ENCODE measurements around the gene ANKHD1. TPM values are rescaled to one million over a fixed set of nuclear protein-coding genes. Genes with fewer than 3 reads are reported as not detected.
"Not testable (repeated sequence)": the region's sequence is repeated elsewhere in the genome, so short reads cannot be mapped to it uniquely, and the experiment has no call there.

The ANKHD1 gene
- total RNA-seq, 1 donor from 2014 or later: 129 TPM

GRCh38 chr5:140424135-140424534 lies 22.5 kb downstream of the ANKHD1 start:
- H3K4me3 Mint-ChIP-seq: no peak overlapping the region
- H3K36me3 Mint-ChIP-seq: peaks cover 25% of the 10 kb centered on the region
- H3K4me1 Mint-ChIP-seq (ENCODE audit: unreplicated experiment): no peaks in the 10 kb centered on the region
- TF ChIP-seq CTCF (conservative IDR thresholded peaks at IDR 0.05): no peak
- no peak for DNase-seq (ENCODE audit: extremely low spot score, unreplicated experiment)
- no peak overlapping the region for H3K27ac Mint-ChIP-seq
- H3K27me3 Mint-ChIP-seq: no peaks in the 10 kb centered on the region
- H3K9me3 Mint-ChIP-seq: peaks cover 3% of the 10 kb centered on the region

GRCh38 chr5:140427726-140428125 lies 26.1 kb downstream of the ANKHD1 start:
- H3K27me3 Mint-ChIP-seq; DNase-seq (ENCODE audit: extremely low spot score, unreplicated experiment); H3K4me1 Mint-ChIP-seq (ENCODE audit: unreplicated experiment); H3K27ac Mint-ChIP-seq; H3K4me3 Mint-ChIP-seq; H3K9me3 Mint-ChIP-seq: not testable (repeated sequence)
- peaks cover 11% of the 10 kb centered on the region for H3K36me3 Mint-ChIP-seq

GRCh38 chr5:140429724-140430123 lies 28.1 kb downstream of the ANKHD1 start:
- Mint-ChIP-seq H3K4me3 (no peak overlapping the region), H3K27ac (no peak overlapping the region), H3K9me3 (no peaks in the 10 kb centered on the region), H3K36me3 (peaks cover 7% of the 10 kb centered on the region), H3K4me1 (ENCODE audit: unreplicated experiment) (no peaks in the 10 kb centered on the region), H3K27me3 (no peaks in the 10 kb centered on the region)
- no peak for TF ChIP-seq CTCF (conservative IDR thresholded peaks at IDR 0.05)
- DNase-seq (ENCODE audit: extremely low spot score, unreplicated experiment): no peak

GRCh38 chr5:140432212-140432611 lies 30.6 kb downstream of the ANKHD1 start:
- Mint-ChIP-seq H3K4me1 (ENCODE audit: unreplicated experiment) (no peaks in the 10 kb centered on the region), H3K27me3 (no peaks in the 10 kb centered on the region), H3K27ac (no peak overlapping the region), H3K4me3 (no peak overlapping the region), H3K9me3 (no peaks in the 10 kb centered on the region), H3K36me3 (peaks cover 8% of the 10 kb centered on the region)
- DNase-seq (ENCODE audit: extremely low spot score, unreplicated experiment): no peak
- no peak for TF ChIP-seq CTCF (conservative IDR thresholded peaks at IDR 0.05)

GRCh38 chr5:140432916-140433315 lies 31.3 kb downstream of the ANKHD1 start:
- H3K36me3 Mint-ChIP-seq: peaks cover 10% of the 10 kb centered on the region
- no peak overlapping the region for H3K27ac Mint-ChIP-seq
- no peak for TF ChIP-seq CTCF (conservative IDR thresholded peaks at IDR 0.05)
- H3K9me3 Mint-ChIP-seq: no peaks in the 10 kb centered on the region
- H3K4me3 Mint-ChIP-seq: no peak overlapping the region
- DNase-seq (ENCODE audit: extremely low spot score, unreplicated experiment): no peak
- no peaks in the 10 kb centered on the region for H3K4me1 Mint-ChIP-seq (ENCODE audit: unreplicated experiment)
- H3K27me3 Mint-ChIP-seq: no peaks in the 10 kb centered on the region

GRCh38 chr5:140457368-140457767 lies 55.7 kb downstream of the ANKHD1 start:
- H3K4me3 Mint-ChIP-seq; H3K27me3 Mint-ChIP-seq; DNase-seq (ENCODE audit: extremely low spot score, unreplicated experiment); H3K9me3 Mint-ChIP-seq; H3K4me1 Mint-ChIP-seq (ENCODE audit: unreplicated experiment); H3K27ac Mint-ChIP-seq: not testable (repeated sequence)
- peaks cover 41% of the 10 kb centered on the region for H3K36me3 Mint-ChIP-seq

Measured in type B pancreatic cell (in vitro differentiated cells).